HepG2 (cell line): ENCODE results near the gene ANKRD12. TPM values are rescaled to one million over a fixed set of nuclear protein-coding genes. Genes with fewer than 3 reads are reported as not detected.

Experiments
- ATAC-seq: fragments of 200-7000 bp; cut with Tn5 transposase; 3 replicates; pipeline ENCODE4 v1.9.1; 2020; ENCODE audit warnings: mild to moderate bottlenecking, moderate library complexity
- BruUV-seq: library from RNA; stranded (reverse); fragments of 400-500 nt; replicated peaks from 2 replicates; lab custom pipeline; 2021; lab: Mats Ljungman, UMichigan
- CTCF ChIA-PET: fragments of 300-600 bp; formaldehyde crosslinking; extraction: SDS; loops from one replicate; lab custom pipeline; 2021; ENCODE audit warnings: low total read pairs, inconsistent platforms, low intra/inter-chr PET ratio; lab: Yijun Ruan, JAX
- POLR2A ChIA-PET: fragments of 350-600 bp; sonication (Branson Sonifier 250); formaldehyde crosslinking; loops from one replicate; lab custom pipeline; 2020; ENCODE audit warnings: antibody characterized with exemption, inconsistent platforms; lab: Yijun Ruan, JAX
- DNase-seq: peaks from one replicate; pipeline ENCODE4 v3.0.0-alpha.2; 2015; ENCODE audit warnings: low spot score
- FAIRE-seq: peaks from 3 replicates; lab custom pipeline; 2011; peaks lifted over from hg19 to GRCh38; lab: Jason Lieb, UNC
- H2AFZ ChIP-seq: one replicate; pipeline ENCODE4 v1.6.1; 2011; ENCODE audit warnings: low read length, inconsistent platforms
- H3K27ac ChIP-seq: fragments of 300-600 bp; 3 replicates; pipeline ENCODE4 v1.8.0; 2011; ENCODE audit warnings: mixed run types, mild to moderate bottlenecking, mixed read lengths, low read length, inconsistent platforms; ENCODE audit not compliant: insufficient read depth; ENCODE audit errors: extremely low read length
- H3K27me3 ChIP-seq, 2 experiments: fragments of 200-600 bp in 1 of 2; 2 replicates in 1 of 2; 3 replicates in 1 of 2; pipeline versions ENCODE4 v1.6.0 to v1.8.0; 2011; ENCODE audit warnings: low read length in 2 of 2, mild to moderate bottlenecking in 2 of 2, moderate library complexity in 2 of 2, inconsistent platforms in 1 of 2; ENCODE audit not compliant: insufficient read depth in 2 of 2, control insufficient read depth in 1 of 2
- H3K36me3 ChIP-seq, 2 experiments: fragments of 200-600 bp in 1 of 2; replicated peaks in 1 of 2; 2 replicates in 1 of 2; 3 replicates in 1 of 2; pipeline versions ENCODE4 v1.5.1 to v1.8.0; 2011; ENCODE audit warnings: low read length in 2 of 2, inconsistent platforms in 1 of 2; ENCODE audit not compliant: insufficient read depth in 2 of 2, control insufficient read depth in 1 of 2
- H3K4me1 ChIP-seq: 2 replicates; pipeline ENCODE4 v1.5.1; 2012; ENCODE audit warnings: low read length, inconsistent platforms; ENCODE audit not compliant: insufficient read depth
- H3K4me2 ChIP-seq: 2 replicates; pipeline ENCODE4 v1.6.0; 2011; ENCODE audit warnings: low read depth, low read length, inconsistent platforms
- H3K4me3 ChIP-seq, 3 experiments: fragments of 200-600 bp in 1 of 3; sonication (generic), shearing (Covaris generic) in 1 of 3; replicated peaks in 1 of 3; 2 replicates each; pipeline ENCODE4 v1.5.1; 2011 to 2016; ENCODE audit warnings: low read length in 3 of 3, inconsistent platforms in 2 of 3, low read depth in 2 of 3, mild to moderate bottlenecking in 2 of 3, control low read depth in 1 of 3, mixed read lengths in 1 of 3; ENCODE audit not compliant: insufficient read depth in 1 of 3
- H3K79me2 ChIP-seq: one replicate; pipeline ENCODE4 v1.6.1; 2011; ENCODE audit warnings: low read length, inconsistent platforms; ENCODE audit not compliant: insufficient read depth
- H3K9ac ChIP-seq: 2 replicates; pipeline ENCODE4 v1.6.0; 2011; ENCODE audit warnings: mild to moderate bottlenecking, low read depth, low read length, inconsistent platforms; ENCODE audit not compliant: insufficient read depth
- H3K9me3 ChIP-seq: 2 replicates; pipeline ENCODE4 v1.5.1; 2012; ENCODE audit warnings: mild to moderate bottlenecking, low read length
- H4K20me1 ChIP-seq: 2 replicates; pipeline ENCODE4 v1.6.0; 2011; ENCODE audit warnings: inconsistent platforms, mild to moderate bottlenecking, low read length, moderate library complexity; ENCODE audit not compliant: insufficient read depth
- ERF ChIP-seq: IDR thresholded peaks from 2 replicates; pipeline ENCODE4 v1.6.1; 2018; ENCODE audit warnings: missing biosample characterization, missing genetic modification reagents
- FOSL2 ChIP-seq: sonication (generic); formaldehyde crosslinking; IDR thresholded peaks from 2 replicates; pipeline ENCODE4 v1.4.0; 2020; ENCODE audit warnings: missing genetic modification reagents
- FOXM1 ChIP-seq: sonication (generic); formaldehyde crosslinking; IDR thresholded peaks from 2 replicates; pipeline ENCODE4 v1.5.0; 2020; ENCODE audit warnings: missing genetic modification reagents
- JUNB ChIP-seq: sonication (generic); formaldehyde crosslinking; IDR thresholded peaks from 2 replicates; pipeline ENCODE4 v1.8.0; 2022; ENCODE audit warnings: missing genetic modification reagents, mild to moderate bottlenecking, borderline replicate concordance
- PHB2 ChIP-seq: fragments of 450-650 bp; IDR thresholded peaks from 2 replicates; pipeline ENCODE4 v1.6.1; 2018; ENCODE audit not compliant: partially characterized antibody
- POLR2A ChIP-seq, 2 experiments: IDR thresholded peaks; 2 replicates each; pipeline ENCODE4 v1.6.1; 2011; ENCODE audit warnings: low read depth in 2 of 2, low read length in 2 of 2, mild to moderate bottlenecking in 1 of 2, moderate library complexity in 1 of 2; ENCODE audit not compliant: insufficient read depth in 1 of 2
- SIN3A ChIP-seq: IDR thresholded peaks from 2 replicates; pipeline ENCODE4 v1.6.1; 2011; ENCODE audit warnings: low read depth, mild to moderate bottlenecking, control low read depth, low read length, borderline replicate concordance
- SP1 ChIP-seq, 2 experiments: fragments of 450-650 bp in 1 of 2; sonication (generic) in 1 of 2; formaldehyde crosslinking in 1 of 2; IDR thresholded peaks; 2 replicates each; pipeline versions ENCODE4 v1.4.0 to v1.6.1; 2016 to 2020; ENCODE audit warnings: missing genetic modification reagents in 1 of 2
- TAF15 ChIP-seq: fragments of 200-400 bp; formaldehyde crosslinking; IDR thresholded peaks from one replicate; pipeline ENCODE4 v1.6.1; 2018; ENCODE audit warnings: mild to moderate bottlenecking, low read depth, low read length; ENCODE audit not compliant: poor library complexity, severe bottlenecking
- TARDBP ChIP-seq: sonication (generic); formaldehyde crosslinking; IDR thresholded peaks from 2 replicates; pipeline ENCODE4 v1.8.0; 2022; ENCODE audit warnings: mild to moderate bottlenecking, missing genetic modification reagents
- TGIF2 ChIP-seq: IDR thresholded peaks from 2 replicates; pipeline ENCODE4 v1.6.1; 2016; ENCODE audit warnings: control low read depth, missing compliant biosample characterization
- TIGD3 ChIP-seq: sonication (generic); formaldehyde crosslinking; IDR thresholded peaks from 2 replicates; pipeline ENCODE4 v1.5.1; 2020; ENCODE audit warnings: mild to moderate bottlenecking, missing genetic modification reagents, borderline replicate concordance
- U2AF2 ChIP-seq: fragments of 200-400 bp; formaldehyde crosslinking; IDR thresholded peaks from 2 replicates; pipeline ENCODE4 v1.6.1; 2017; ENCODE audit warnings: low read depth, mild to moderate bottlenecking, low read length
- ZNF256 ChIP-seq: sonication (generic); formaldehyde crosslinking; conservative IDR thresholded peaks from 2 replicates; pipeline ENCODE4 v1.4.0; 2020; ENCODE audit warnings: missing genetic modification reagents
- ZNF441 ChIP-seq: sonication (generic); formaldehyde crosslinking; IDR thresholded peaks from 2 replicates; pipeline ENCODE4 v1.7.0; 2021; ENCODE audit warnings: missing genetic modification reagents, borderline replicate concordance
- ZNF546 ChIP-seq: sonication (generic); formaldehyde crosslinking; conservative IDR thresholded peaks from 2 replicates; pipeline ENCODE4 v1.8.1; 2023; ENCODE audit warnings: mild to moderate bottlenecking, missing genetic modification reagents
- ZNF703 ChIP-seq: sonication (generic); formaldehyde crosslinking; IDR thresholded peaks from 2 replicates; pipeline ENCODE4 v1.5.1; 2020; ENCODE audit warnings: missing genetic modification reagents, mild to moderate bottlenecking, moderate library complexity, borderline replicate concordance
- WGBS: methylation state at CpG from one replicate; pipeline ENCODE4 v1.1.6; 2017; ENCODE audit warnings: low lambda C conversion rate; 5-methylcytosine and 5-hydroxymethylcytosine counted together
- in situ Hi-C: cut with HindIII; loops from 2 replicates; pipeline ENCODE4 v1.10.0; 2017; ENCODE audit warnings: low pct_unique_long_range_greater_than_20kb; ENCODE audit not compliant: extremely low pct_ligation_motif_present
- intact Hi-C: fragments of 100-400 bp; cut with micrococcal nuclease; formaldehyde crosslinking; loops from one replicate; pipeline ENCODE4 v1.10.0; 2022; ENCODE audit not compliant: unreplicated experiment
- polyA plus RNA-seq, 8 experiments: library from polyadenylated mRNA; depleted of rRNA in 3 of 8; stranded (reverse) in 7 of 8; unstranded in 1 of 8; fragments of >200 nt; fragmentation: Illumina TruSeq in 4 of 8; extraction: Trizol in 4 of 8; gene quantifications; 2 replicates each; pipeline versions ENCODE4 v1.2.1 to v1.2.3, GENCODE V29; 2011 to 2016; ENCODE audit warnings: low read depth in 4 of 8, missing spikeins in 1 of 8, mixed read lengths in 1 of 8; ENCODE audit not compliant: insufficient read depth in 1 of 8
- total RNA-seq, 5 experiments: library from RNA; depleted of rRNA; stranded (reverse); fragments of >200 nt; fragmentation: Illumina TruSeq; extraction: Trizol; gene quantifications; 2 replicates each; pipeline ENCODE4 v1.2.3, GENCODE V29; 2016; ENCODE audit warnings: low read depth in 1 of 5
- TF ChIP-seq, protein P1 (sequence below): IDR thresholded peaks from 2 replicates; pipeline ENCODE4 v1.6.1; 2016; ENCODE audit warnings: mild to moderate bottlenecking

ANKRD12 gene
- total and polyA plus RNA-seq, 2 of the 13 experiments (the other 11 are each of a cell fraction or from before 2014, with no cell fraction given): 6.0 to 23.2 TPM

DNA sequence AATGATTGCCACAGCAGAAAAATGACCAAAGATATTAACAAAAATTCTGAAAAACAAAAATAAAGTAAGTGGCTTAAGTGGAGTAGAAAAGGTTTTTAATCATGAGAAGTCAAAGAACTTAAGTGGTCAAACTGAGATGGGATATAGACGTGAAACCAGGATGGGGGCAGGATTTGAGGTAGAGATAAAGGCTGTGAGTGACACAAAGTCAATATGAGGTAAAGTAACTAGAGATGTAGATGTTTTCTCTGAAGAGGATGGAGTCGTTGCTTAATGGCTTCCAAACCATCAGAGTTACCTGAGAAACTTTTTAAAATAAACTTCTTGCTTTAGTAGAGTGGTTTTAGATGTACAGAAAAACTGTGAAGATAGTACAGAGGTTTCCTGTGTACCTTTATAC, 21.2 kb downstream of the ANKRD12 start:
- ChIA-PET CTCF (no interaction called here), POLR2A (no interaction called here)
- no peaks in the 10 kb centered on the region for H3K27me3 ChIP-seq
- TF ChIP-seq ZNF703 (CRISPR knock-in tag) (no peak), ZNF441 (CRISPR knock-in tag) (no peak), JUNB (no peak)
- H3K36me3 ChIP-seq: peaks cover 0 to 9% of the 10 kb centered on the region in 2 experiments; a peak in 2 of 5 replicates
- in situ Hi-C loops (no loop called here), intact Hi-C loops (loop anchor here (5.0 kb wide), 1 partner anchor 309 kb away; no protein-coding TSS in a partner anchor)
- WGBS: 63% methylated on average over 2 of the region's 2 CpGs
- H3K4me3 ChIP-seq: no peak overlapping the region
- no peak overlapping the region for H3K9ac ChIP-seq
- peaks cover 88% of the 10 kb centered on the region for H3K79me2 ChIP-seq
- peaks cover 13% of the 10 kb centered on the region; the same call in 1 of the 2 replicates for H4K20me1 ChIP-seq
- no peak overlapping the region for H3K4me2 ChIP-seq
- peaks cover 14% of the 10 kb centered on the region for H3K4me1 ChIP-seq
- no peak for FAIRE-seq
- H2AFZ ChIP-seq: no peak overlapping the region
- no TSS peak for BruUV-seq
- ATAC-seq: no peak
- H3K9me3 ChIP-seq: no peaks in the 10 kb centered on the region
- no peak for DNase-seq
- H3K27ac ChIP-seq: no peak overlapping the region

GRCh38 chr18:9160014-9160413, 23.4 kb downstream of the ANKRD12 start:
- WGBS: 95% methylated on average over 3 of the region's 4 CpGs
- Histone ChIP-seq H4K20me1 (peaks cover 13% of the 10 kb centered on the region; the same call in 1 of the 2 replicates), H3K36me3 (peaks cover 0 to 3% of the 10 kb centered on the region in 2 experiments; a peak in 1 of 5 replicates), H3K27me3 (no peaks in the 10 kb centered on the region), H3K4me2 (no peak overlapping the region), H3K4me1 (peaks cover 7% of the 10 kb centered on the region; the same call in 1 of the 2 replicates), H2AFZ (no peak overlapping the region), H3K4me3 (no peak overlapping the region), H3K79me2 (peaks cover 87% of the 10 kb centered on the region), H3K9me3 (peaks cover 9% of the 10 kb centered on the region; the same call in 1 of the 2 replicates), H3K27ac (no peak overlapping the region), H3K9ac (no peak overlapping the region)
- FAIRE-seq (no peak), DNase-seq (no peak), ATAC-seq (no peak)
- intact Hi-C loops (no loop called here), in situ Hi-C loops (no loop called here)
- ChIA-PET POLR2A (no interaction called here), CTCF (no interaction called here)
- no TSS peak for BruUV-seq
- TF ChIP-seq SP1 (IDR thresholded peaks at IDR 0.05) (no peak), SP1 (CRISPR knock-in tag; IDR thresholded peaks at IDR 0.05) (no peak), POLR2A (IDR thresholded peaks at IDR 0.05; ENCODE audit: insufficient read depth in 1 of 2, low read depth in 2 of 2, low read length in 2 of 2) (no peak), ZNF546 (no peak), TAF15 (no peak), TGIF2 (CRISPR knock-in tag) (no peak), TIGD3 (CRISPR knock-in tag) (no peak), ZNF256 (no peak), FOXM1 (CRISPR knock-in tag) (no peak), PHB2 (no peak), SIN3A (no peak), JUNB (no peak), ERF (CRISPR knock-in tag) (no peak), FOSL2 (no peak), U2AF2 (no peak), TARDBP (CRISPR knock-in tag) (no peak)
- TF ChIP-seq, protein P1, sequence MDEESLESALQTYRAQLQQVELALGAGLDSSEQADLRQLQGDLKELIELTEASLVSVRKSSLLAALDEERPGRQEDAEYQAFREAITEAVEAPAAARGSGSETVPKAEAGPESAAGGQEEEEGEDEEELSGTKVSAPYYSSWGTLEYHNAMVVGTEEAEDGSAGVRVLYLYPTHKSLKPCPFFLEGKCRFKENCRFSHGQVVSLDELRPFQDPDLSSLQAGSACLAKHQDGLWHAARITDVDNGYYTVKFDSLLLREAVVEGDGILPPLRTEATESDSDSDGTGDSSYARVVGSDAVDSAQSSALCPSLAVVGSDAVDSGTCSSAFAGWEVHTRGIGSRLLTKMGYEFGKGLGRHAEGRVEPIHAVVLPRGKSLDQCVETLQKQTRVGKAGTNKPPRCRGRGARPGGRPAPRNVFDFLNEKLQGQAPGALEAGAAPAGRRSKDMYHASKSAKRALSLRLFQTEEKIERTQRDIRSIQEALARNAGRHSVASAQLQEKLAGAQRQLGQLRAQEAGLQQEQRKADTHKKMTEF (CRISPR knock-in tag): no peak
